ENCODE results near the gene TANC1. TPM values are rescaled to one million over a fixed set of nuclear protein-coding genes. Genes with fewer than 3 reads are reported as not detected.
A peak's percentile ranks its signal among the peaks of the same experiment; 100 is the strongest.

Gene TANC1
- total and polyA plus RNA-seq, 2 of the 4 experiments (the other 2 are of a cell fraction), result 10.2 to 12.9 TPM

DNA sequence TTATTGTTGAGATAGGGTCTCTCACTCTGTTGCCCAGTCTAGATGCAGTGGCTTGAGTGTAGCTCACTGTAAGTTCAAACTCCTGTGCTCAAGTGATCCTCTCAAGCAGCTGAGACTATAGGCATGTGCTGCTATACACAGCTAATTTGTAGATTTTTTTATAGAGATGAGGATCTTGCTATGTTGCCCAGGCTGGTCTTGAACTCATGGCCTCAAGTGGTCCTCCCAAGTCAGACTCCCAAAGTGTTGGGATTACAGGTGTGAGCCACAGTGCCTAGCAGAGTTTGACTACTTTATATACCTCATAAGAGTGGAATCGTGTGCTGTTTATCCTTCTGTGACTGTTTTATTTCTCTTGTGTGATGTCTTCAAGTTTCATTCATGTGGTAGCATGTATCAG lies 60.3 kb downstream of the TANC1 start:
- H3K4me1 ChIP-seq (ENCODE audit: control insufficient read depth, insufficient read depth, low read length), result peaks cover 25% of the 10 kb centered on the region
- WGBS, 2 experiments (ENCODE audit: extremely low coverage in 2 of 2, insufficient read length in 1 of 2), result no CpG with 5 or more reads among the region's 1 CpG
- no peak overlapping the region; the same call in 1 of the 2 replicates for H3K4me2 ChIP-seq (ENCODE audit: low read depth, low read length)
- H3K9ac ChIP-seq (ENCODE audit: low read depth, low read length), result no peak overlapping the region
- H3K9me3 ChIP-seq (ENCODE audit: control insufficient read depth, insufficient read depth, low read length), result no peaks in the 10 kb centered on the region
- H2AFZ ChIP-seq (replicated peaks; ENCODE audit: low read length, poor library complexity), result no peak overlapping the region
- H3K4me3 ChIP-seq (ENCODE audit: insufficient read depth, low read depth, low read length), result no peak overlapping the region
- H4K91ac ChIP-seq (ENCODE audit: insufficient read depth, low read depth, low read length), result no peak overlapping the region
- POLR2A ChIA-PET (ENCODE audit: unreplicated experiment), result no interaction called here
- H3K18ac ChIP-seq (ENCODE audit: low read depth, low read length), result peak overlapping the region; percentile 66
- intact Hi-C loops (cut with micrococcal nuclease) (loop anchor here (2.0 kb wide), 1 partner anchor 18 kb away; no protein-coding TSS in a partner anchor), in situ Hi-C loops (cut with MboI; ENCODE audit: low sequenced_read_pairs) (no loop called here), dilution Hi-C loops (cut with HindIII; ENCODE audit: low sequenced_read_pairs, unreplicated experiment) (no loop called here)
- TF ChIP-seq MAFK (IDR thresholded peaks at IDR 0.05; ENCODE audit: low read depth, low read length) (no peak), FOS (IDR thresholded peaks at IDR 0.05; ENCODE audit: low read depth, low read length) (no peak), RAD21 (IDR thresholded peaks at IDR 0.05; ENCODE audit: low read length) (no peak), MXI1 (IDR thresholded peaks at IDR 0.05; ENCODE audit: borderline replicate concordance, low read depth, low read length) (no peak), RCOR1 (IDR thresholded peaks at IDR 0.05; ENCODE audit: insufficient replicate concordance, low read length) (no peak), RFX5 (IDR thresholded peaks at IDR 0.05; ENCODE audit: low read depth, low read length) (no peak), SMC3 (IDR thresholded peaks at IDR 0.05; ENCODE audit: low read depth, low read length) (no peak), ELK1 (IDR thresholded peaks at IDR 0.05; ENCODE audit: borderline replicate concordance, low read depth, low read length) (no peak), USF2 (IDR thresholded peaks at IDR 0.05; ENCODE audit: low read depth, low read length) (no peak), POLR2A (IDR thresholded peaks at IDR 0.05; ENCODE audit: low read depth, low read length) (no peak), CEBPB (IDR thresholded peaks at IDR 0.05; ENCODE audit: low read depth, low read length) (no peak), CHD1 (IDR thresholded peaks at IDR 0.05; ENCODE audit: low read depth, low read length) (no peak), NFE2L2 (IDR thresholded peaks at IDR 0.05; ENCODE audit: low read depth, low read length) (no peak), MAZ (IDR thresholded peaks at IDR 0.05; ENCODE audit: borderline replicate concordance, low read depth, low read length) (no peak), BHLHE40 (IDR thresholded peaks at IDR 0.05; ENCODE audit: low read depth, low read length) (no peak)
- TF ChIP-seq, protein P1, sequence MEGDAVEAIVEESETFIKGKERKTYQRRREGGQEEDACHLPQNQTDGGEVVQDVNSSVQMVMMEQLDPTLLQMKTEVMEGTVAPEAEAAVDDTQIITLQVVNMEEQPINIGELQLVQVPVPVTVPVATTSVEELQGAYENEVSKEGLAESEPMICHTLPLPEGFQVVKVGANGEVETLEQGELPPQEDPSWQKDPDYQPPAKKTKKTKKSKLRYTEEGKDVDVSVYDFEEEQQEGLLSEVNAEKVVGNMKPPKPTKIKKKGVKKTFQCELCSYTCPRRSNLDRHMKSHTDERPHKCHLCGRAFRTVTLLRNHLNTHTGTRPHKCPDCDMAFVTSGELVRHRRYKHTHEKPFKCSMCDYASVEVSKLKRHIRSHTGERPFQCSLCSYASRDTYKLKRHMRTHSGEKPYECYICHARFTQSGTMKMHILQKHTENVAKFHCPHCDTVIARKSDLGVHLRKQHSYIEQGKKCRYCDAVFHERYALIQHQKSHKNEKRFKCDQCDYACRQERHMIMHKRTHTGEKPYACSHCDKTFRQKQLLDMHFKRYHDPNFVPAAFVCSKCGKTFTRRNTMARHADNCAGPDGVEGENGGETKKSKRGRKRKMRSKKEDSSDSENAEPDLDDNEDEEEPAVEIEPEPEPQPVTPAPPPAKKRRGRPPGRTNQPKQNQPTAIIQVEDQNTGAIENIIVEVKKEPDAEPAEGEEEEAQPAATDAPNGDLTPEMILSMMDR (conservative IDR thresholded peaks at IDR 0.05; ENCODE audit: low read depth, low read length), result no peak
- no TSS peak for BruUV-seq (replicated peaks)
- ATAC-seq (ENCODE audit: low read depth) (no peak), DNase-seq (no peak)
- H3K23ac ChIP-seq (ENCODE audit: low read depth, low read length), result no peak overlapping the region
- no peak overlapping the region for H2AK5ac ChIP-seq (ENCODE audit: low read depth, low read length)
- H2BK20ac ChIP-seq (ENCODE audit: low read depth, low read length), result no peak overlapping the region
- H2AK9ac ChIP-seq (replicated peaks; ENCODE audit: low read depth, low read length, poor library complexity), result no peak overlapping the region
- no peaks in the 10 kb centered on the region for H3K27me3 ChIP-seq (ENCODE audit: control insufficient read depth, insufficient read depth, low read length)
- H2BK15ac ChIP-seq (ENCODE audit: low read depth, low read length), result no peak overlapping the region
- no peak overlapping the region for H3K14ac ChIP-seq (replicated peaks; ENCODE audit: low read depth, low read length)
- 0 out of 2 replicates have a peak overlapping the region, but pooled peaks have one; percentile 31 for H4K5ac ChIP-seq (ENCODE audit: low read depth, low read length)
- peaks cover 9% of the 10 kb centered on the region; the same call in 1 of the 2 replicates for H4K20me1 ChIP-seq (ENCODE audit: insufficient read depth, low read length)
- H4K8ac ChIP-seq (ENCODE audit: low read depth in 2 of 2, low read length in 2 of 2), result no peak overlapping the region
- peak overlapping the region; percentile 43; the same call in 1 of the 2 replicates for H3K27ac ChIP-seq (ENCODE audit: insufficient read depth, low read length)
- H3K36me3 ChIP-seq (ENCODE audit: control insufficient read depth, insufficient read depth, low read length), result no peaks in the 10 kb centered on the region
- peak overlapping the region; percentile 21 for H2BK5ac ChIP-seq (ENCODE audit: low read depth, low read length, poor library complexity, severe bottlenecking)
- H3K56ac ChIP-seq (ENCODE audit: extremely low read depth, insufficient read depth, low read length), result no peak overlapping the region
- no peak overlapping the region for H2BK120ac ChIP-seq (ENCODE audit: low read depth, low read length)
- no peak overlapping the region for H3K4ac ChIP-seq (ENCODE audit: low read depth, low read length)
- peaks cover 50 to 69% of the 10 kb centered on the region in 2 experiments for H3K79me1 ChIP-seq (ENCODE audit: low read depth in 1 of 2, low read length in 2 of 2)
- peaks cover 13% of the 10 kb centered on the region for H3K9me1 ChIP-seq (ENCODE audit: insufficient read depth, low read length)
- CTCF ChIA-PET, result no interaction called here

Data from IMR-90 (cell line).